Heart left ventricle (tissue), 16 donors: Measurements from ENCODE around the gene TULP4. TPM values are rescaled to one million over a fixed set of nuclear protein-coding genes. Genes with fewer than 3 reads are reported as not detected.
A peak's percentile ranks its signal among the peaks of the same experiment; 100 is the strongest.

ENCODE experiments used
- ATAC-seq, 4 donors: fragments of 200-7000 bp; cut with Tn5 transposase; one replicate each; pipeline ENCODE4 v1.9.1; 2020 to 2022; ENCODE audit warnings: moderate library complexity in 4 of 4, mild to moderate bottlenecking in 3 of 4, moderate number of reproducible peaks in 1 of 4
- DNase-seq, 5 donors: peaks; one replicate each; pipeline ENCODE4 v3.0.0-alpha.2; 2020
- H3K27ac ChIP-seq, 12 donors: fragments of 200-600 bp; sonication (generic) in 4 of 12; one replicate each; pipeline versions ENCODE4 v1.5.0 to v1.8.0; 2016 to 2022; ENCODE audit warnings: mild to moderate bottlenecking in 2 of 12
- H3K27me3 ChIP-seq, 9 donors: fragments of 200-600 bp; sonication (generic) in 2 of 9; one replicate each; pipeline versions ENCODE4 v1.5.1 to v1.8.0; 2016 to 2022; ENCODE audit warnings: mild to moderate bottlenecking in 3 of 9
- H3K36me3 ChIP-seq, 9 donors: fragments of 200-600 bp; sonication (generic) in 2 of 9; one replicate each; pipeline versions ENCODE4 v1.5.0 to v1.8.0; 2018 to 2022; ENCODE audit warnings: mild to moderate bottlenecking in 2 of 9
- H3K4me1 ChIP-seq, 12 donors: fragments of 200-600 bp; sonication (generic) in 4 of 12; one replicate each; pipeline versions ENCODE4 v1.5.0 to v1.8.0; 2016 to 2022; ENCODE audit warnings: mild to moderate bottlenecking in 3 of 12
- H3K4me3 ChIP-seq, 12 donors: fragments of 200-600 bp; sonication (generic) in 4 of 12; one replicate each; pipeline versions ENCODE4 v1.5.0 to v1.8.0; 2017 to 2022; ENCODE audit warnings: mild to moderate bottlenecking in 9 of 12, moderate library complexity in 4 of 12
- H3K9me3 ChIP-seq, 12 donors: fragments of 200-600 bp; sonication (generic) in 4 of 12; one replicate each; pipeline versions ENCODE4 v1.5.0 to v1.8.0; 2016 to 2022; ENCODE audit warnings: mild to moderate bottlenecking in 1 of 12
- POLR2A ChIP-seq, 2 donors: fragments of 450-650 bp; IDR thresholded peaks; one replicate each; pipeline ENCODE4 v1.6.1; 2017; ENCODE audit warnings: antibody characterized with exemption in 2 of 2, mild to moderate bottlenecking in 2 of 2, moderate library complexity in 2 of 2
- WGBS, 4 donors: extraction: QIAGEN DNeasy Blood & Tissue Kit in 2 of 4; methylation state at CpG; one replicate each; pipeline versions ENCODE4 v1.1.5 to v1.1.7; 2013 to 2018; 5-methylcytosine and 5-hydroxymethylcytosine counted together
- intact Hi-C, 10 donors: fragments of 100-400 bp; cut with DNase I; formaldehyde crosslinking; loops; one replicate each; pipeline versions ENCODE4 v1.11.1 to v1.14.2; 2022
- polyA plus RNA-seq, 2 donors: library from polyadenylated mRNA; stranded (reverse); fragments of 200-250 nt; gene quantifications; one replicate each; pipeline ENCODE4 v1.2.3, GENCODE V29; 2013
- total RNA-seq, 9 donors: library from RNA; depleted of rRNA in 2 of 9; stranded (reverse); fragments of >200 nt in 2 of 9; fragmentation: NEBNext Ultra II Directional in 3 of 9; extraction: Animal tissue kit (Norgen Biotek cat#: 25700) in 3 of 9; gene quantifications; one replicate each; pipeline versions ENCODE4 v1.1.0 to v1.2.4, GENCODE V29; 2016 to 2023
- TF ChIP-seq, protein P1 (sequence below), 12 donors: fragments of 200-600 bp; sonication (generic) in 4 of 12; IDR thresholded peaks; one replicate each; pipeline versions ENCODE4 v1.5.0 to v1.8.0; 2018 to 2022; ENCODE audit warnings: antibody characterized with exemption in 12 of 12, mild to moderate bottlenecking in 5 of 12
- donor health status: ischemic (EF 13 %, LVEDD 7.1; RV severe dilation, severe dysfunction).
- donor health status: healthy with polysubstance abuse.
- donor health status: DM: no; HTN: yes; CAD: no.
- donor health status: DM: no; HTN: no; CAD: no.
- donor health status: ischemic (EF 25% LVEDD 6.9; RV normal size, moderate dysfunction).
- donor health status: ischemic (EF 25% LVEDD 5.7; RV mildly dilated, moderate dysfunction).
- donor health status: healthy.
- donor health status: DM: yes; HTN: yes; CAD: no.
- donor health status: ischemic (EF 35%, LVEDD 5.7; RV mildly dilated, moderate dysfunction).
- donor health status: nonischemic (EF 11% LVEDD 7.7; RV severe dilation, severe dysfunction).
- donor health status: DM: yes; HTN: yes; CAD: no.
- donor health status: PGD.
- donor health status: ischemic (EF 29% LVEDD 5.4; RV normal size, mild dysfunction).
- donor health status: nonischemic (EF 23%, LVEDD 6.1; RV moderate dilation, normal function).

The TULP4 gene
- total and polyA plus RNA-seq, 11 donors = 9.6 to 134 (median 93.0) TPM

DNA sequence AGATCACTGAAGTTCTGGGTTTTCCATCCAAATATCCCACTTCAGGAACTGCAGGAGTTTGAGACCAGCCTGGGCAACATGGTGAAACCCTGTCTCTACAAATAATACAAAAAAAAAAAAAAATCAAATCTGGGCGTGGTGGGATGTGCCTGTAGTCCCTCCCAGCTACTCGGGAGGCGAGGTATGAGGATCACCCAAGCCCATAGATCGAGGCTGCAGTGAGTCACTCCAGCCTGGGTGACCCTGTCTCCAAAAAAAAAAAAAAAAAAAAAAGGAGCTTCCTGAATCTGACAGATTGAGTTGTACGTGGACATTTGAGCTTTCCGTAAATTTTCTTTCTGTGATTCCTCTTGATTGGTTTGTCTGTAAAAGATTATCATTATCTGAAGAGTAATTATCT lies 55.6 kb downstream of the TULP4 start:
- WGBS, 4 donors = 90 to 94% (median 92%) methylated on average over 6 of the region's 6 CpGs
- no peaks in the 10 kb centered on the region for H3K36me3 ChIP-seq
- no peak overlapping the region for H3K27ac ChIP-seq
- intact Hi-C loops = no loop called here
- peaks cover 0 to 11% (median 0%) of the 10 kb centered on the region in 12 donors for H3K9me3 ChIP-seq
- no peaks in the 10 kb centered on the region for H3K27me3 ChIP-seq
- DNase-seq (no peak), ATAC-seq (no peak)
- TF ChIP-seq, protein P1, sequence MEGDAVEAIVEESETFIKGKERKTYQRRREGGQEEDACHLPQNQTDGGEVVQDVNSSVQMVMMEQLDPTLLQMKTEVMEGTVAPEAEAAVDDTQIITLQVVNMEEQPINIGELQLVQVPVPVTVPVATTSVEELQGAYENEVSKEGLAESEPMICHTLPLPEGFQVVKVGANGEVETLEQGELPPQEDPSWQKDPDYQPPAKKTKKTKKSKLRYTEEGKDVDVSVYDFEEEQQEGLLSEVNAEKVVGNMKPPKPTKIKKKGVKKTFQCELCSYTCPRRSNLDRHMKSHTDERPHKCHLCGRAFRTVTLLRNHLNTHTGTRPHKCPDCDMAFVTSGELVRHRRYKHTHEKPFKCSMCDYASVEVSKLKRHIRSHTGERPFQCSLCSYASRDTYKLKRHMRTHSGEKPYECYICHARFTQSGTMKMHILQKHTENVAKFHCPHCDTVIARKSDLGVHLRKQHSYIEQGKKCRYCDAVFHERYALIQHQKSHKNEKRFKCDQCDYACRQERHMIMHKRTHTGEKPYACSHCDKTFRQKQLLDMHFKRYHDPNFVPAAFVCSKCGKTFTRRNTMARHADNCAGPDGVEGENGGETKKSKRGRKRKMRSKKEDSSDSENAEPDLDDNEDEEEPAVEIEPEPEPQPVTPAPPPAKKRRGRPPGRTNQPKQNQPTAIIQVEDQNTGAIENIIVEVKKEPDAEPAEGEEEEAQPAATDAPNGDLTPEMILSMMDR (IDR thresholded peaks at IDR 0.05) = no peak
- no peak for TF ChIP-seq POLR2A (IDR thresholded peaks at IDR 0.05)
- H3K4me1 ChIP-seq = peaks cover 0 to 15% (median 2%) of the 10 kb centered on the region in 12 donors
- H3K4me3 ChIP-seq = no peak overlapping the region

DNA sequence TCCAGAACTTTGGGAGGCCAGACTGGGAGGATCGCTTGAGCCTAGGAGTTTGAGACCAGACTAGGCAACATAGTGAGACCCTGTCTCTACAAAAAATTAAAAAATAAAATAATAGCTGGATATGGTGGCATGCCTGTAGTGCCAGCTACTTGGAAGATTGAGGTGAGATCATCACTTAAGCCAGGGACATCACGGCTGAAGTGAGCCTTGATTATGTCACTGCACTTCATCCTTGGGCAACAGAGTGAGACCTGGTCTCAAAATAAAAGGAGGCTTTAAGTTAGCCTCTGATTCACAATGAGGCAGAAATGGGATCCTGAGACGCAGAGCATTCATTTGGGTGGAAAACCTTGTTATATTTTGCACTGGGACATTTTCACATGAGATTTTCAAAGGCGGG lies 57.0 kb downstream of the TULP4 start:
- DNase-seq (no peak), ATAC-seq (no peak)
- intact Hi-C loops = no loop called here
- Histone ChIP-seq H3K4me1 (peaks cover 0 to 15% (median 2%) of the 10 kb centered on the region in 12 donors), H3K4me3 (no peak overlapping the region), H3K27ac (no peak overlapping the region), H3K27me3 (no peaks in the 10 kb centered on the region), H3K36me3 (no peaks in the 10 kb centered on the region), H3K9me3 (peaks cover 0 to 9% (median 0%) of the 10 kb centered on the region in 12 donors)
- TF ChIP-seq, protein P1 (IDR thresholded peaks at IDR 0.05) = no peak
- no peak for TF ChIP-seq POLR2A (IDR thresholded peaks at IDR 0.05)
- WGBS, 4 donors = 96 to 98% (median 97%) methylated on average over 4 of the region's 4 CpGs

DNA sequence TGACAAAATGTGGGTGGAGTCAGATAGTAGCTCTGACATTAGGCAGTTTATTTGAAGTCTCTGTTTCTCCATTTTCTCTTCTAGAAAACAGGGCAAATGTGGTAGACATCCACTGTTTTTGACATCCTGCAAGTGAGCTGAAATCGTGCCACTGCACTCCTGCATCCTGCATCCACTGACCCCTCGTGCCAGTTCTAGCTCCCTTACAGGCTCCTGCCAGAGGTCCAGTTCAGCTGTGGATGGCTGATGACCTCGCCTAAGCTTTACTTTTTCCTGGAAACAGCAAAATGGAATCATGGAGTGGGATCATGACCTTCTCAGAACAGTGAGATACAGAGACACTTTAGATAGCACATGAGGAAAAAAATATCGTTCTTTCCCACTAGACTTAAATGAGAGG lies 58.5 kb downstream of the TULP4 start:
- intact Hi-C loops = no loop called here
- ATAC-seq = no peak
- Histone ChIP-seq H3K27ac (no peak overlapping the region), H3K36me3 (no peaks in the 10 kb centered on the region), H3K4me1 (peaks cover 0 to 15% (median 2%) of the 10 kb centered on the region in 12 donors), H3K27me3 (no peaks in the 10 kb centered on the region), H3K9me3 (no peaks in the 10 kb centered on the region), H3K4me3 (no peak overlapping the region)
- DNase-seq = no peak
- no peak for TF ChIP-seq POLR2A (IDR thresholded peaks at IDR 0.05)
- TF ChIP-seq, protein P1 (IDR thresholded peaks at IDR 0.05) = no peak
- WGBS, 4 donors = 61 to 74% (median 68%) methylated on average over 4 of the region's 4 CpGs

DNA sequence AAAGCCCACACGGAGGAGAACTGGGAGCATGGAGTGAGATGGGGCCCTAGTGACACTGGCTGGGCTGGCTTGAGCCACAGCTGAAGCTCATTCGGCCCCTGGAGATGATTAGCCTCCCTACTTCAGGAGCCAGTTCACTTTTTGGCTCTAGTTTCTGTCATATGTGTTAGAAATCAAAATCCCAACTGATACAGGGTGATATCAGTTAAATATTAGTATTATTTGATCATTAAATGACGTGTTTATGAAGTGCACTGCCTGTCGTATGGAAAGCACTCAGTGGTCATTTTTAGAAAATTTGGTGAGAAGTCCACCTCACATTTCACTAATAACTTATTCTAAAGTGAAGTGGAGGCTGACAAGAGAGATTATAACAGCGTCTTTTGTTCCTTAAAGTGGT lies 59.0 kb downstream of the TULP4 start:
- 75 to 79% (median 77%) methylated on average over 5 of the region's 5 CpGs for WGBS, 4 donors

More for the DNA sequence above, 59.0 kb downstream of the TULP4 start:
- peak in 1 of 4 donors; percentile 38 for ATAC-seq
- peaks cover 0 to 15% (median 2%) of the 10 kb centered on the region in 12 donors for H3K4me1 ChIP-seq
- DNase-seq = no peak
- intact Hi-C loops = no loop called here
- TF ChIP-seq POLR2A (IDR thresholded peaks at IDR 0.05) = no peak
- TF ChIP-seq, protein P1 (IDR thresholded peaks at IDR 0.05) = no peak
- no peaks in the 10 kb centered on the region for H3K36me3 ChIP-seq
- H3K9me3 ChIP-seq = no peaks in the 10 kb centered on the region
- no peaks in the 10 kb centered on the region for H3K27me3 ChIP-seq
- H3K4me3 ChIP-seq = no peak overlapping the region
- no peak overlapping the region for H3K27ac ChIP-seq
